Measurements from ENCODE around the gene METTL24. TPM values are rescaled to one million over a fixed set of nuclear protein-coding genes. Genes with fewer than 3 reads are reported as not detected.
"Not testable (repeated sequence)": the region's sequence is repeated elsewhere in the genome, so short reads cannot be mapped to it uniquely, and the experiment has no call there.

The METTL24 gene
- total RNA-seq, 1 donor from 2014 or later, result 2.3 TPM

GRCh38 chr6:110285306-110286060, 72.7 kb downstream of the METTL24 start:
- Histone ChIP-seq H3K36me3 (ENCODE audit: control insufficient read depth, insufficient read depth, low read length) (no peaks in the 10 kb centered on the region), H3K4me3 (ENCODE audit: low read depth, low read length) (no peak overlapping the region), H3K27me3 (ENCODE audit: control insufficient read depth, insufficient read depth, low read length) (no peaks in the 10 kb centered on the region)
- DNase-seq (ENCODE audit: low read depth), result no peak
- no peak for TF ChIP-seq CTCF (IDR thresholded peaks at IDR 0.05; ENCODE audit: insufficient read depth, low read length, poor library complexity, severe bottlenecking)

GRCh38 chr6:110284855-110285254, 73.3 kb downstream of the METTL24 start:
- Histone ChIP-seq H3K27me3 (ENCODE audit: control insufficient read depth, insufficient read depth, low read length) (no peaks in the 10 kb centered on the region), H3K4me3 (ENCODE audit: low read depth, low read length) (no peak overlapping the region), H3K36me3 (ENCODE audit: control insufficient read depth, insufficient read depth, low read length) (no peaks in the 10 kb centered on the region)
- no peak for TF ChIP-seq CTCF (IDR thresholded peaks at IDR 0.05; ENCODE audit: insufficient read depth, low read length, poor library complexity, severe bottlenecking)
- DNase-seq (ENCODE audit: low read depth), result no peak

DNA sequence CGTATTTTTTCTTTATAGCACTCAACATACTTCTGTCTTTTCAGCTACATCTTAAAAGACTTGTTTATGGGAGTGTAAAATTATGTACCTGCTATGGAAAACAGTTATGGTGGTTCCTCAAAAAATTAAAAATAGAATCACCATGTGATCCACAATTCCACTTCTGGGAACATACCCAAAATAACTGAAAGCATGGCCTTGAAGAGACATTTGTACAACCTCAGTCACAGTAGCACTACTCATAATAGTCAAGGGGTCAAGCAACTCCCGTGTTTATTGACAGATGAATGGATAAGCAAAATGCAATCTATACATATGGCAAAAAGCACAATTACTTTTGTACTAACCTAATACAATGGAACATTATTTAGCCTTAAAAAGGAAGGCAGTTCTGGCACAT, 74.5 kb downstream of the METTL24 start:
- Histone ChIP-seq H3K27me3 (ENCODE audit: control insufficient read depth, insufficient read depth, low read length) (no peaks in the 10 kb centered on the region), H3K4me3 (ENCODE audit: low read depth, low read length) (no peak overlapping the region), H3K36me3 (ENCODE audit: control insufficient read depth, insufficient read depth, low read length) (no peaks in the 10 kb centered on the region)
- DNase-seq (ENCODE audit: low read depth), result no peak
- TF ChIP-seq CTCF (IDR thresholded peaks at IDR 0.05; ENCODE audit: insufficient read depth, low read length, poor library complexity, severe bottlenecking), result no peak

DNA sequence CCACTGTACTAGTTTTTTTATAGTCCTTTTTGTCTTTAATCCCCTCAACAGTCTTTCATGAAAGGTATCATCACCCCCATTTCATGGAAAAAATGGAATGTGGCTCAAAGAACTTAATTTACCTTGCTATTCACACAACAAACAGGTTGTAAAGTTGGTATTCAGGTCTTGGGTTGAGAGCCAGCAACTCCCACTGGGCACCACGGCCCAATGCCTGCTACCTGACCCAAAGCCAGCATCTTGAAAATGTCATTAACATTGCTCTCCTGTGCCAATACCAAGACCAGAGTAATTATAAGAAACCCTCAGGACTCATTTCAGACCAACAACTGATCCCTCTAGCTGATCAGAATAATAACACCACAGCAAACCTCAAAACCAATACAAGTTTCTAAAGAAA, 75.7 kb downstream of the METTL24 start:
- no peak for DNase-seq (ENCODE audit: low read depth)
- TF ChIP-seq CTCF (IDR thresholded peaks at IDR 0.05; ENCODE audit: insufficient read depth, low read length, poor library complexity, severe bottlenecking), result no peak
- Histone ChIP-seq H3K36me3 (ENCODE audit: control insufficient read depth, insufficient read depth, low read length) (no peaks in the 10 kb centered on the region), H3K27me3 (ENCODE audit: control insufficient read depth, insufficient read depth, low read length) (no peaks in the 10 kb centered on the region), H3K4me3 (ENCODE audit: low read depth, low read length) (no peak overlapping the region)

- Histone ChIP-seq H3K4me3 (ENCODE audit: low read depth, low read length) (no peak overlapping the region), H3K36me3 (ENCODE audit: control insufficient read depth, insufficient read depth, low read length) (no peaks in the 10 kb centered on the region), H3K27me3 (ENCODE audit: control insufficient read depth, insufficient read depth, low read length) (no peaks in the 10 kb centered on the region)
- DNase-seq (ENCODE audit: low read depth), result no peak
- no peak for TF ChIP-seq CTCF (IDR thresholded peaks at IDR 0.05; ENCODE audit: insufficient read depth, low read length, poor library complexity, severe bottlenecking)
These were observed 81.0 kb downstream of the METTL24 start for GRCh38 chr6:110277100-110277665.

DNA sequence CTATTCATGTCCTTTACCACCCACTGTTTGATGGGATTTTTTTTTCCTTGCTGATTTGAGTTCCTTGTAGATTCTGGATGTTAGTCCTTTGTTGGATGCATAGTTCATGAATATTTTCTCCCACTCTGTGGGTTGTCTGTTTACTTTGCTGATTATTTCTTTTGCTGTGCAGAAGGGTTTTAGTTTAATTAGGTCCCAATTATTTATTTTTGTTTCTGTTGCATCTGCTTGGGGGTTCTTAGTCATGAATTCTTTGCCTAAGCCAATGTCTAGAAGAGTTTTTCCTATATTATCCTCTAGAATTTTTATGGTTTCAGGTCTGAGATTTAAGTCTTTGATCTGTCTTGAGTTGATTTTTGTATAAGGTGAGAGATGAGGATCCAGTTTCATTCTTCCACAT, 85.4 kb downstream of the METTL24 start:
- not testable (repeated sequence) for DNase-seq (ENCODE audit: low read depth); H3K4me3 ChIP-seq (ENCODE audit: low read depth, low read length); H3K36me3 ChIP-seq (ENCODE audit: control insufficient read depth, insufficient read depth, low read length); H3K27me3 ChIP-seq (ENCODE audit: control insufficient read depth, insufficient read depth, low read length)
